ENCODE measurements around the gene MACC1.

DNA sequence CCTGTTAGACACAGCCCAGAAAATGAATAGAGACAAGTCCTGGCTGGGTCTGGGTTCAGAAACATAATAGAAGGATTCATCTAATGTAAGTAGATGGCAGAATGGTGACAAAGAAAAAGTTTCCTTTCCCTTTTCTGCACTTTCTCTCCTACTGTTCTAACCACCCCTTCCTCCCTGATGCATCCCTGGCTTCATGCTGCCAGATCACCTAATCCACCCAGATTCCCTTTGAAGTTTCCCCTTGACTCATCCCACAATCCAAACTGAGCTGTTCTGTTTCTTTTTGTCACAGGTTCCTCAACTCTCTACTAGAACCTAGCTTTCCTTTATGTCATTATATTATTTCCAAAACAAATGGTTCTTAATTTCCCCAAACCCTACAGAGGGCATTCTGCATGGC is 1.1 kb upstream of the MACC1 start:
- TF ChIP-seq TAF1 (IDR thresholded peaks at IDR 0.05; ENCODE audit: control insufficient read depth, extremely low read depth, insufficient read depth, low read length, severe bottlenecking) (no peak), ZFP30 (CRISPR knock-in tag; IDR thresholded peaks at IDR 0.05; ENCODE audit: borderline replicate concordance) (no peak), MTA1 (IDR thresholded peaks at IDR 0.05; ENCODE audit: borderline replicate concordance) (no peak), ZNF232 (CRISPR knock-in tag; IDR thresholded peaks at IDR 0.05) (no peak), HIVEP1 (CRISPR knock-in tag; IDR thresholded peaks at IDR 0.05) (no peak), EZH2 (IDR thresholded peaks at IDR 0.05; ENCODE audit: borderline replicate concordance, low read depth, low read length) (no peak), KDM1A (IDR thresholded peaks at IDR 0.05) (no peak), CCNT2 (IDR thresholded peaks at IDR 0.05; ENCODE audit: borderline replicate concordance, extremely low read depth, insufficient read length, low read depth, low read length) (no peak), NFIC (IDR thresholded peaks at IDR 0.05) (no peak), SRSF7 (optimal IDR thresholded peaks at IDR 0.05; ENCODE audit: low read depth, low read length) (no peak)
- TF ChIP-seq, protein P1, sequence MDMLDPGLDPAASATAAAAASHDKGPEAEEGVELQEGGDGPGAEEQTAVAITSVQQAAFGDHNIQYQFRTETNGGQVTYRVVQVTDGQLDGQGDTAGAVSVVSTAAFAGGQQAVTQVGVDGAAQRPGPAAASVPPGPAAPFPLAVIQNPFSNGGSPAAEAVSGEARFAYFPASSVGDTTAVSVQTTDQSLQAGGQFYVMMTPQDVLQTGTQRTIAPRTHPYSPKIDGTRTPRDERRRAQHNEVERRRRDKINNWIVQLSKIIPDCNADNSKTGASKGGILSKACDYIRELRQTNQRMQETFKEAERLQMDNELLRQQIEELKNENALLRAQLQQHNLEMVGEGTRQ (CRISPR knock-in tag; IDR thresholded peaks at IDR 0.05), result no peak
- TF ChIP-seq, protein P2, sequence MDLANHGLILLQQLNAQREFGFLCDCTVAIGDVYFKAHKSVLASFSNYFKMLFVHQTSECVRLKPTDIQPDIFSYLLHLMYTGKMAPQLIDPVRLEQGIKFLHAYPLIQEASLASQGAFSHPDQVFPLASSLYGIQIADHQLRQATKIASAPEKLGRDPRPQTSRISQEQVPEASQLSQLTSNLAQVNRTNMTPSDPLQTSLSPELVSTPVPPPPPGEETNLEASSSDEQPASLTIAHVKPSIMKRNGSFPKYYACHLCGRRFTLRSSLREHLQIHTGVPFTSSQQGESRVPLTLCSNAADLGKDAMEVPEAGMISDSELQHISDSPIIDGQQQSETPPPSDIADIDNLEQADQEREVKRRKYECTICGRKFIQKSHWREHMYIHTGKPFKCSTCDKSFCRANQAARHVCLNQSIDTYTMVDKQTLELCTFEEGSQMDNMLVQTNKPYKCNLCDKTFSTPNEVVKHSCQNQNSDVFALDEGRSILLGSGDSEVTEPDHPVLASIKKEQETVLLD (IDR thresholded peaks at IDR 0.05), result no peak
- TF ChIP-seq, protein P3, sequence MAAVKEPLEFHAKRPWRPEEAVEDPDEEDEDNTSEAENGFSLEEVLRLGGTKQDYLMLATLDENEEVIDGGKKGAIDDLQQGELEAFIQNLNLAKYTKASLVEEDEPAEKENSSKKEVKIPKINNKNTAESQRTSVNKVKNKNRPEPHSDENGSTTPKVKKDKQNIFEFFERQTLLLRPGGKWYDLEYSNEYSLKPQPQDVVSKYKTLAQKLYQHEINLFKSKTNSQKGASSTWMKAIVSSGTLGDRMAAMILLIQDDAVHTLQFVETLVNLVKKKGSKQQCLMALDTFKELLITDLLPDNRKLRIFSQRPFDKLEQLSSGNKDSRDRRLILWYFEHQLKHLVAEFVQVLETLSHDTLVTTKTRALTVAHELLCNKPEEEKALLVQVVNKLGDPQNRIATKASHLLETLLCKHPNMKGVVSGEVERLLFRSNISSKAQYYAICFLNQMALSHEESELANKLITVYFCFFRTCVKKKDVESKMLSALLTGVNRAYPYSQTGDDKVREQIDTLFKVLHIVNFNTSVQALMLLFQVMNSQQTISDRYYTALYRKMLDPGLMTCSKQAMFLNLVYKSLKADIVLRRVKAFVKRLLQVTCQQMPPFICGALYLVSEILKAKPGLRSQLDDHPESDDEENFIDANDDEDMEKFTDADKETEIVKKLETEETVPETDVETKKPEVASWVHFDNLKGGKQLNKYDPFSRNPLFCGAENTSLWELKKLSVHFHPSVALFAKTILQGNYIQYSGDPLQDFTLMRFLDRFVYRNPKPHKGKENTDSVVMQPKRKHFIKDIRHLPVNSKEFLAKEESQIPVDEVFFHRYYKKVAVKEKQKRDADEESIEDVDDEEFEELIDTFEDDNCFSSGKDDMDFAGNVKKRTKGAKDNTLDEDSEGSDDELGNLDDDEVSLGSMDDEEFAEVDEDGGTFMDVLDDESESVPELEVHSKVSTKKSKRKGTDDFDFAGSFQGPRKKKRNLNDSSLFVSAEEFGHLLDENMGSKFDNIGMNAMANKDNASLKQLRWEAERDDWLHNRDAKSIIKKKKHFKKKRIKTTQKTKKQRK (IDR thresholded peaks at IDR 0.05; ENCODE audit: borderline replicate concordance, low read depth, low read length), result no peak
